HG02981 (cell line): ENCODE data around the gene SAMD4A.
A peak's percentile ranks its signal among the peaks of the same experiment; 100 is the strongest.

Experiments used
- ATAC-seq: cut with Tn5 transposase; IDR thresholded peaks from one replicate; pipeline ENCODE4 v1.9.1; 2021; ENCODE audit warnings: mild to moderate bottlenecking, moderate library complexity; ENCODE audit not compliant: unreplicated experiment

Gene SAMD4A

DNA sequence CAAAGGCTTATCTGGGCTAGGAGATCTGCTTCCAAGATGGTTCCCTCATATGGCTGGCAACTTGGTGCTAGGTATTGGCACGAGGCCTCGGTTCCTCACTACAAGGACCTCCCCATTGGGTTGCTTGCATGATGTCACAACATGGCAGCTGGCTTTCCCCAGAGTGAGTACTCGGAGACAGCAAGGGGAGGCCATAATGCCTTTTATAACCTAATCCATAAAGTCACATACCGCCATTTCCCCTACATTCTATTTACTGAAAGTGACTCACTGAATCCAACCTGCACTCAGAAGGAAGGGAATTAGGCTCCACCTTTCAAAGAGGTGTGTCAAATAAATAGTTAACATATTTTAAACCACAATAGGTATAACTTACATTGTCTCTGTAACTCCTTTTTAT, 130.9 kb downstream of the SAMD4A start:
- no peak for ATAC-seq

GRCh38 chr14:54698501-54698900, 131.6 kb downstream of the SAMD4A start:
- ATAC-seq = no peak

- ATAC-seq = no peak
Observed at GRCh38 chr14:54698966-54699530, 132.1 kb downstream of the SAMD4A start.

GRCh38 chr14:54699735-54700134, 132.8 kb downstream of the SAMD4A start:
- ATAC-seq = no peak

- no peak for ATAC-seq
Observed at GRCh38 chr14:54700717-54701116, 133.8 kb downstream of the SAMD4A start.

GRCh38 chr14:54702014-54702491, 135.1 kb downstream of the SAMD4A start:
- ATAC-seq = no peak

GRCh38 chr14:54702492-54702891, 135.6 kb downstream of the SAMD4A start:
- no peak for ATAC-seq

GRCh38 chr14:54703082-54703481, 136.2 kb downstream of the SAMD4A start:
- ATAC-seq = no peak

DNA sequence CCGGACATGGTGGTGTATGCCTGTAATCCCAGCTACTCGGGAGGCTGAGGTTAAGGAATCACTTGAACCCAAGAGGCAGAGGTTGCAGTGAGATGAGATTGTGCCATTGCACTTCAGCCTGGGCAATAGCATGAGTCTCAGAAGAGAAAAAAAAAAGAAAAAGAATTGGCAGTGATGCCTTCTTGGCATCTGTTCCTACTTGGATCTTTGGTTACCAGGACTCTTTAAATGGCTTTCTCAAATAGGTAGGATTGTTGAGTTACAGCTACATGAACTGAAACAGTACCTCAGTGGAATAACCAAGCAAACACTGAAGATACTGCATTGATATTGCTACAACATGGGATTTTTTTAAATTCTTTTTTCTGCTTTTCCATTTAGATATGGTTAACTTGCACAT, 136.8 kb downstream of the SAMD4A start:
- ATAC-seq = no peak

- no peak for ATAC-seq
Observed at GRCh38 chr14:54704768-54705167, 137.8 kb downstream of the SAMD4A start.

DNA sequence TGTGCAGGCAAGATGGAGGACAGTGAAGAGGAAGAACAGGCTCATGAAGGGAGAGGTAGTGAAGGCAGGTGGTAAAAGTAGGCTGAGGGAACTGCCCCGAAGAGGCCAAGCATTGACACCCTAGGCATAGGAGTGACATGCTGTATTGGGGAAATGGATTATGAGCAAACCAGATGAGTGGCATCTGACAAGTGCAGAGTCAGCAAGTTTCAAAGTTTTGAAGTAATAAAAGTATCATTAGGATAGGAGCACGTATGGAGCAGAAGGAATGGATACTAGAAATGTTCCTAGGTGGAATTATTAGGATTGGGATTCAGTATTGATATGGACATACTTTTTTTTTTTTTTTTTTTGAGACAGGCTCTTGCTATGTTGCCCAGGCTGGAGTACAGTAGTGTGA, 139.8 kb downstream of the SAMD4A start:
- no peak for ATAC-seq

- no peak for ATAC-seq
Observed at GRCh38 chr14:54708161-54708560, 141.2 kb downstream of the SAMD4A start.

GRCh38 chr14:54708982-54709381, 142.1 kb downstream of the SAMD4A start:
- ATAC-seq = no peak

- ATAC-seq = peak; percentile 84
Observed at GRCh38 chr14:54709444-54709843, 142.5 kb downstream of the SAMD4A start.

DNA sequence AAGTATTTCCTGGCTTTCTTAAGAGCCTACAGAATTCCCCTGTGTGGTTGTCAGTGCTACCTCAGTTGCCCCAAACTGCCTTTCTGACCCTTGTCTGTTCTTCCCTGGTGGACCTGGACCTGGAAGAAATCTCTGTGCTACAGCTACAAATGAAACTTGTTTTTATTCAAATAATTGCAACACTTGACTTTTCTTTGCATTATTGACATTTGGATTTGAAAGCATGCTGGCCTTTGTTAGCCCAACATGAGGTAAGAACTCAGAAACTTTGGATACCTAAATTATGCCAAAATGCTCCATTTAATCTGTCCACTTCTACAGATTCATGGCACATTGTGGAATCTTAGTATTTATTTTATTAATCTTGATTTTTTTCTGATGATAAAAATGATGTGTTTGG, 142.9 kb downstream of the SAMD4A start:
- ATAC-seq = no peak

DNA sequence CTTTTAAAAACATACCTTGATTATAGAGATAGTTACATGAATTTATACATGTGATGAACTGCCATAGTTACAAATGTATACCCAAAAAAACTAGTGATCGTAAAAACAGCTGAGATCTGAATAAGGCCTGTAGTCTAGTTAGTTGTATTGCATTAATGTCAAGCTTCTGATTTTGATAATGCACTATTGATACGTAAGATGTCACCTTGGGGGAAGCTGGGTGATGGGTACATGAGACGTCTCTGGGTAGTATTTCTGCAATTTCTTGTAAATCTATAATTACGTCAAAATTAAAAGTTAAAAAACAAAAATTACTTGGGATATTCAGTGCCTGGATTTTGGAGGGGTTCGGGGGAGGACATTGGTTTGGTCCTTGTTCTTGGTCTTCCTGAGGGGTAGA, 144.4 kb downstream of the SAMD4A start:
- no peak for ATAC-seq

DNA sequence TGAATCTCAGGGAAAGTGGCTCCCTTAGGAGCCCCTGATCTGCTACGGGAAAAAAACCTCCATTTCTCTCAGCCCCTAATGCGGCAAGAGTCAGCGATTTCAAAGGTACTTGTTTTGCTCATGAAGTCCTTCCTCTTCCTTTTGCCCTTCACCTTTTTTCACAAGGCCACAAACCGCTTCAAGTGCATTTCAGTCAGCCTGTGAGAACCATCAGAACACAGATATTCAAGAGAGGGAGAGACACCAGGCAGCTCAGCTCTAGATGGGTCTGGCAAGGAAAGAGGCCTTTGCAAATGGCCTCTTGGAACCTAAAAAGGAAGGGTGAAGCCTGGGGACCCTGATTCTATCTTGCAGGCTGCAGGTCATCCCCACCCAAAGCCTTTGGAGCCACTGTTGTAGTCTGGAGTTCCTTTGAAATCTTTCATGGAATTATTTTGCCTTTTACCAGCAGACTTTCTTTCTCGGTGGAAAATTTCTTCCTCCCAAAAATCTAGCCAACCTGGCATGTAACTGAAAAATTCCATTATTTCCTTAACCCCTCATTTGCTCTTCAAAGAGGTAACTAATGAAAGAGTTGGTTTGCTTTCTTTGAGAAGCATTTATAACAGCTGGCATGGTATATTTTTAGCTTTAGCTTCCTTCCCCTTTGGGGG, 145.0 kb downstream of the SAMD4A start:
- no peak for ATAC-seq

DNA sequence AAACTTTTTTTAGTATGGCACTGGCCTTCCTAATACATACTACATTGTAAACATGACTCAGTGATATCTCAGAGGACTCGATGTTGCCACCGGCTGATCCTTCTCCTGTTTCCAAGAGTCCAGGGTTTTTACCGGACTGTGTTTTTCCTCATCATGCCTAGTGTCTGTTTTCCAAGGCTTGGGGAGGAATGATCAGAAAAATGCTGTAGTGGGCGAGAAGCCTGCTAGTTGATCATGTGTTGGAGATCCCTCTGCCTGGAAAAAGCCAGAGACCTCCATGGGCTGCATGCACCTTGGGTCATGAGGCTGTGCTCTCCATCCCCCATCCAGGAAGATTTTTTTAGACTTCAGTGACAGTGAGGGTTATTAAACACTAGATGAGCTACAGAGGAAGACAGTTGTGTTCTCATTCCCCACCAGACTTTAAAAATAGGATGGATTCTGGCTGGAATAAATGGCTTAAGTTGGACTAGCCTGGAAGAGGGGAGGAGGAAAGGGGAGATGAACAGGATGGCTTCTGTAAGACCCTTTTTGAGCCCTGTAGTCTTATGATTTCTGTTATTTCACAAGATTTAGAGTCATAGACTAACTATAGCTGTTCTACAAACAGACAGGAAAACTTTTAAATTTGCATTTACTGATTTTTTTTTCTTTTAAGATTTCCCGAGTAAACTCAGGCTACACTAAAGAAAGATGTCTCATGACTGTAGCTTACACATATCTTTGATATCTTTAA, 145.7 kb downstream of the SAMD4A start:
- no peak for ATAC-seq

DNA sequence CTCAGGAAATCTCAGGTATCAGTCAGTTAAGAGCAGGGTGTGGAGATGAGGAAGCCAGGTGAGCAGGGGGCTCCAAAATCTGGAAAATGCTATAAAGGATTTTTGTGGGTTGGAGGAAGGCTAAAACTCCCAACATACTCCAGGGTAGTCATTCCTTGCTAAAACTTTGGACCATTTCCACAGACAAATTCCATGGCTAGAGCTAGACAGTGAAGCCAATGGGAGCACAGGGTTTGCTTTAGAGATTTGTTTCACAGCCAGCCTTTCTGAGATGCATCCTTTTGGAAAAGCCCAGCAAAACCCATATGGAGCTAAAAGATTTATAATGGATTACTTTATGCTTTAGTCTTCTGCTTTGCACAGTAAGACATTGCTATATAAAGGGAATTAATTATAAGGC, 146.5 kb downstream of the SAMD4A start:
- ATAC-seq = no peak

DNA sequence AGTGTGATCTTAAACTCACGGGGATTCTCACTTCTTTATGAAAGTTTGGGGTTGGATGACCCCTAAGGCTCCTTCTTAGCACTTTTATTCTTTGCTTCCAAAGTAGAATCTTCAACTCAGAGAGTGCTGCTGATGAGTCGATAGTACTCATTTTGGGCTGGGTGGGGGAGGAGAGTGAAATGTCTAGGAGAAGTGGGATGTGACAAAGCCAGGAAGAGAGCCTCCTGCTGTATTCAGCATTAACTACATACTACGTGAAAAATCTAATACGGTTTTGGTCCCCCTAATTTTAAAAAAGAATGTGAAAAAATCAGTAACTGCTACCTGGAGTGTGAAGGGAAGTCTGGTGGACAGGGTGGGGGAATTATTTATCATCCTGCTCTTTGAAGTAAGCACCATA, 148.3 kb downstream of the SAMD4A start:
- ATAC-seq = no peak

DNA sequence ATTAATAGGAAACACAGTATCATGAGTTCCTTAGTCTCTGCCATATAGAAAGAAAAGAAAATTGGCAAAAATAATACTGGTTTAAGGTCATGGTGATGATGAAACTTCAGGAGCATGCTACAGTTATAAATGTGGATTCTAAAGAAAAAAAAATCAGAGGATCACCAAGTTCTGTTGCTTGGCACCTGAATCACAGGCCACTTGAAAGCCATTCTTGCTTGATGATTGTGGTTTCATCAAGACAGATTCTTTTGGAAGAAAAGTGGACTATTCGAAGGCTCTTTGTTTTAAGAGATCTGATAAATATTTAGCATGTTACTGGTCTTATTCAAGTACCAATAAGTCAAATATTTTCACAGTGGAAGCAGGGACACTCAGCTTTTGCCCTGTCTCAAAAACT, 148.9 kb downstream of the SAMD4A start:
- ATAC-seq = no peak

DNA sequence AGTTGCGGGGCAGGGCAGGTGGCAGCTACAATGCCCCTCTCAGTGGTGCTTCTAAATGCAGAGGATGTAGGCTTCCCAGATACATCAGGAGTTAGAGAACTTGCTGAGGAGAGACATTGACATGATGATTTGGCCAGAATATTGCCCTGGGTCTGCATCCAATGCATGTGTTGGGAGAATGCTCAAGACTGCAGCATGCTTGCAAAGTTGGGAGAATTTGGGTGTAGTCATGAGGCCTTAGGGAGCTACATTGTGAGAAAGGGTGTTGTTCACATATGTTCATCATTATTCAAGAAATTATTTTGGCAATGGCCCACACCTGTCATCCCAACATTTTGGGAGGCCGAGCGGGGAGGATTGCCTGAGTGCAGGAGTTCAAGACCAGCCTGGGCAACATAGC, 149.9 kb downstream of the SAMD4A start:
- no peak for ATAC-seq
